ENCODE data around the gene RFTN2.

- no peak for TF ChIP-seq CTCF (IDR thresholded peaks at IDR 0.05; ENCODE audit: low read length)
- no peak for TF ChIP-seq EZH2 (optimal IDR thresholded peaks at IDR 0.05; ENCODE audit: low read depth, low read length)
These were observed 119.9 kb downstream of the RFTN2 start for GRCh38 chr2:197555467-197555866.
